NCI-H82 (cell line): Measurements from ENCODE around the gene TPRN.

ENCODE experiments used
- DNase-seq: peaks from one replicate; lab custom pipeline; 2025; lab: John Stamatoyannopoulos, UW

The TPRN gene

DNA sequence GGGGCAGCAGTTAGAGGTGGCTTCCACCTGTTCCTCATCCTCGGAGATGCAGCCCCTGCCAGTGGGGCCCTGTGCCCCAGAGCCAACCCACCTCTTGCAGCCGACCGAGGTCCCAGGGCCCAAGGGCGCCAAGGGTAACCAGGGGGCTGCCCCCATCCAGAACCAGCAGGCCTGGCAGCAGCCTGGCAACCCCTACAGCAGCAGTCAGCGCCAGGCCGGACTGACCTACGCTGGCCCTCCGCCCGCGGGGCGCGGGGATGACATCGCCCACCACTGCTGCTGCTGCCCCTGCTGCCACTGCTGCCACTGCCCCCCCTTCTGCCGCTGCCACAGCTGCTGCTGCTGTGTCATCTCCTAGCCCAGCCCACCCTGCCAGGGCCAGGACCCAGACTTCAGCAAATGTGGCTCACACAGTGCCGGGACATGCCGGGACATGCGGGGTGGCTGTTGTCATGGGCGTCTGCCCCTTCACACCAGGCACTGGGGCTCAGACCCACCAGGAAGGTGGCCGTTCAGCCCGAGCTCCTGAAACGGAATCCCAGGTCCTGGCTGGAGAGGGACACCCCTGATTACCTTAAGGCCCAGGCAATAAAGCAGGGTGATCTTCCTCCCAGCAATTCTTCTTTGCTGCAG lies 25.3 kb upstream of the TPRN start:
- no peak for DNase-seq

DNA sequence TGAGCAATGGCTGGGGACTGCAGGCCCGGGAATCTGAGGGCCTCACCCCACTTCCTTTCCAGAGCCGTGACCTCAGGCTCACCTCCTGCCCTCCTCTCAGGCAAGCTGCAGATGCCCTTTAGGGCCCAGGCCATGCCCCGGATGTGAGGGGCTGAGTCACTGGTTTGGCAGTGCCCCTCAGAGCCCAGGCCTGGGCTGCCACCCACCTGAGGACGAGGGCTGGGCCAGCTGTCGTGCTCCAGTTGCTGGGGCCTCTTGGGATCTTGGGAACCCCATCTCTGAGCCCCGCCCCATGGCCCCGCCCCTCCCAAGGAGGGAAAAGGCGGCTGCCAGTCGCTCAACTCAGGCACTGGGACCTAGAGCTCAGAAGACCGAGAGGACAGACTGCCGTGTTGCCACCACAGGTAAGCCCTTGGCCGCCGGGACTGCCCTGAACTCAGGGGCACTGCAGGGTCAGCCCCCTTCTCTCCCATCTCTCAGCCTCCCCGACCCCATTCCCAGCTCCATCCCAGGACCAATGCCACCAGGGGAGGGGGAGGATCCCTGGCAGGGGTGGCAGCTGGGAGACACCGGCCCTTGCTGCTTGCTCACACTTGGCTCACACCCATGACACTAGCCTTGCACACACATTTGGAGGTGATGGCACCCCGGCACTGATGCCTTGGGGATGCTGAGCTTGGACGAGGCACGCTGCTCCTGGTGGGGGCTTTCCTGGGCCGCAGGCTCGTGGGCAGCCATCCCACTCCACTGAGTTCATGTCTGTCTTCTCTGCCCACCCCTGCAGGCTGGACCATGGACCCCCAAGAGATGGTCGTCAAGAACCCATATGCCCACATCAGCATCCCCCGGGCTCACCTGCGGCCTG lies 24.5 kb upstream of the TPRN start, which contains the start of gene CYSRT1:
TSS of gene CYSRT1 (plus strand) at position 345 of the 865 bp plus-strand sequence. CDS start at position 793, 448 bp downstream.
- no peak for DNase-seq

DNA sequence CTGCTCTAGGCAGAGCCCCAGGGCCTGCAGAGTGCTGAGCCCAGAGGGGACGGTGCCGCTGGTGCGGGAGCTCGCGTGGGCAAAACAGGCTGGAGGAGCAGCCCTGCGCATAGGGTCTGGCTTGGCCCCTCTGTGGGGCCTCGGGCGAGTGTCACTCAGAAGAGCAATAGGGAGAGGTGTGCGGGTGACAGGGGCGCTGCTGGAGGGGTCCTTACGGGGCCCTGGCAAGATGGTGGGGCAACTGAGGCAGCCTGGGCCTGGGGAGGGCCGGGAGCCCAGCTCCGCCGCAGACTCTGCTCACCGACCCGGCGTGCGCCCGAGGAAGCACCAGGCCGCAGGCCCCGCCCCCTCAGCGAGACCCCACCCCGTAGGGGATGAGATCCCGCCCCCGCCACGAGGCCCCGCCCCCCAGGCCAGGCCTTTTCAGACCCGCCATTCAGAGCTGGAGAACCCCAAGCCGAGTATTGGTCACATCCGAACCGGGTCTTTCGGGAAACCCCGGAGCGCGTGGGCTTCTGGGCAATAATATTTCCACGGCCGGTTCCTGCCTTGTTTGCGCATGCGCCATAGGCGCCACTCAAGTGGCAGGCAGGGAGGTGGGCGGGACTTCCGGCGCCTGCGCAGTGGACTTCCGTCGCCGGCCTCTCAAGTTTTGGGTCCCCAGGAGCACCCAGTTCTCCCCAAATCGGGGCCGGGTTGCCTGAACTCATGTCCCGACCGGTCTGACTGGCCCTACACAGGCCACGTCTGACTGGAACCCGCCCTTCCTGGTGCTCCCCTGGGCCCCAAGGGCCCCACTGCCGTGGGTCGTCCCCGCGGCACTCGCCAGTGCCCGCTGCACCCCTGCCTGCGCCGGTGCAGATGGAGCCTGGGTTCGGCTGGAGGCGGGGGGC lies 22.8 kb upstream of the TPRN start:
- peak; percentile 99 for DNase-seq

DNA sequence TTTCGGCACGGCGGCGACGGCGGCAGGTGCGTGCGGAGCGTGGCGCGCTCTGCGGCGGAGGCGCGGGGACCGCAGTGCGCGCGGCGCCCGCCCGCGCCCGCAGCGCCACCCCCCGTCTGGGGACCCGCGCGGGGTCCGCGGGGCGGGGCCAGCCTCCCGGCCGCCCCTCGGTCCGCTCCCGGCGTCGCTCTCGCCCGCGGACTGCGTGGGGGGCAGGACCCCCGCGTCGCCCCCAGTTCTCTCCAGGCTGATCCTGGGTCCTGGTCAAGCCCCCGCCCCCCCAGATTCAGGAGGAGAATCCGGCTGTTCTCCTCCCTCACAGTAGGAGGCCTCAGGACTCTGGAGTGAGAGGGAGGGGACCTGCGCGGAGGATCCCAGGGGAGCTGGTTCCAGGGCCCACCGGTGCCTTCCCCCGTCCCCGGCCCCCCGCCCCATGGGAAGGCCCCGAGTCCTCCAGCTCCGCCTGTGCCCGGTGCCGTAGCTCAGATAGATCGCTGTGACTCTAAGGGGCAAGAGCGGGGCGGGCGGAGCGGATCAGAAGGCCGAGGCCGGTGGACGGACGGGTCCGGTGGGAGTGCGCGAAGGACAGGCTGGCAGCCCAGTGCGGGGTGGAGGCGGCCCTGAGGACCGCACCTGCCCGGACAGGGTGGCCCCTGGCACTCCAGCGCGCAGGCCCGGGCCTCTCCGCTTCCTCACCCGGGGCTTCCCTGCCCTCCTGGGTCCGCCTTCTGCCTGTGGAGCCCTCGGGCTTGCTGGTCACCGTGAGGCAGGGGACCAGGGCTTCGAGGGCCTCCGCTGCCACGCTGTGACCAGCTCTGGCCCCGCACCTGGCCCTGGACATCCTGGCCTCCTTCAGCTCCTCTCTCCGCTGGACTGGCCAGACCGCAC lies 21.9 kb upstream of the TPRN start, which contains the start of gene RNF208:
TSS of gene RNF208 (minus strand) at position 51 of the 888 bp plus-strand sequence. CDS start 1,028 bp downstream, outside the sequence.
- DNase-seq, result peak; percentile 59

DNA sequence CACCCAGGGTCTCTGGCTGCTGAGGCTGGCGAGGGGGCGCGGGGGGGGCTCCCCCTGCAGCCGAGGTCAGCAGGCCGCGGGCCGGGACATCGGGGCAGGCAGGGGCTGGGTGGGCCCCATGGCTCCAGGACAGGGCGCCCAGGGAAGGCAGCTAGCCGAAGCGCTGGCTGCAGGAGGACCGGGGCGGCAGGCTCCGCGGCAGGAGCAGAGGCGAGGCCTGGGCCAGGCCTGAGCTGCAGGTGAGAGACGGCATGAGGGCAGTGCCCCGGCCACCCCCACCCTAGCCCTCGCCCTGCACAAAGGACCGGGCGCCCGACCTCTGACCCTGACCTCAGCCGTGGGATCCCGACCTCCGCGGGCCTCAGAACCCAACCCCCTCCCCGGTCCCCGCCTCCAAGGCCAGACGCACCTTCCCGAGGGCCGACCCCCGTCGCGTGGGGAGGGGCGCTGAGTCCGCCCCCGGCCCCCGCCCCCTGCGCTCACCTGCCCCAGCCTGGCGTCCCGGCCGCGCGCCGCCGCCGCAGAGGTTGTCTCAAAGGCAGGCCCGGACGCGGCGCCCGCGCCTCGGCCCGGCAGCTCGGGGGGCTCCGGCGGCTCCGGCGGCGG lies 21.1 kb upstream of the TPRN start:
- DNase-seq, result peak; percentile 23

DNA sequence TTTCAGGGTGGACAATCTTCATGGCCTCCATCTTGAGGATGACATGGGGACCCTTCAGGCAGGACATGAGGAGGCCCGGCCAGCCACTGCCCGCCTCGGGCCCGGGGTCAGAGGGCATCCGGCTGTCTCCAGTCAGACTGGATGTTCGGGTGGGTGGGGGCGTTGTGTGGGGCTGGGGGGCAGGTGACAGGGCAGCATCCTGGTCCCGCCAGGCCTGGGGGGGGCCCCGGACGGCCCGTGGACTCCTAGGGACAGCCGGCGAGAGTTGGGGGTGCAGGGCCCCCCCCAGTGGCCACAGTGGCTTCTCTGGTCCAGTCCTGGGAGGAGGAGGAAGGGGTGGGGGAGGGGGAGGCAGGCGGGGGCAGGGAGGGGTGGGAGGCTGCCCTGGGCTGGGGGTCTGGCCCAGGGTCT lies 20.6 kb upstream of the TPRN start:
- no peak for DNase-seq

DNA sequence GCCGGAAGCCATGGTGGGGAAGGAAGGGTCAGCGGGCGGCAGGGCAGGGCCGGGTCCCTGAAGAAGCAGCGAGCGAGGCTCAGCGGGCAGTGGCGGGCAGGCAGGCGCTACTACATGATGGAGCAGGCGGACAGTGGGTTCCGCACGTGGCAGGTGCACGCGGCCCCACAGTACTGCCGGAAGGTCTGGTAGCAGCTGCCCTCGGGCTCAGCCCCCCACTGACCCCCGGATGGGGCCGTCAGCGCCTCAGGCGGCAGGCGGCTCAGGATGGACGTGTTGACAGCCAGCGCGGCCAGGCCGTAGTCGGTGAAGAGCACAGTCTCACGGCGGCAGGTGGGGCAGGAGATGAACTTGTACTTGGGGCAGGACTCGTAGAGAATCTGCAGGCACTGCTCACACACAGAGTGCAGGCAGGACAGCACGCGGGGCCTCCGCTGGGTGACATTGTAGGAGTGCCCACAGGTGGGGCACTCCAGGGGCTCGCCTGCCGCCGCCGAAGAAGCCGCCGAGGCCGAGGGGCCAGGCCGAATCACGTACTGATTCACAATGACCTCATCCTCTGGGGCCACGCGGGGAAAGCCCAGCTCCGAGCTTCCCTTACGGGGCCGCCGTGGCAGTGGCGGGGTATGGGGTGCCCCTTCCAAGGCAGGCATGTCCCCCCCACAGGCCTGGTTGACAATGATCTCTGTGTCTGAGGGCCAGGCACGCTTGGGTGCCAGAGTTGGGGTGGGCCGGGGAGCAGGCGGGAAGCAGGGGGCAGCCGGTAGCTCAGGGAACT lies 20.0 kb upstream of the TPRN start:
- DNase-seq, result no peak

DNA sequence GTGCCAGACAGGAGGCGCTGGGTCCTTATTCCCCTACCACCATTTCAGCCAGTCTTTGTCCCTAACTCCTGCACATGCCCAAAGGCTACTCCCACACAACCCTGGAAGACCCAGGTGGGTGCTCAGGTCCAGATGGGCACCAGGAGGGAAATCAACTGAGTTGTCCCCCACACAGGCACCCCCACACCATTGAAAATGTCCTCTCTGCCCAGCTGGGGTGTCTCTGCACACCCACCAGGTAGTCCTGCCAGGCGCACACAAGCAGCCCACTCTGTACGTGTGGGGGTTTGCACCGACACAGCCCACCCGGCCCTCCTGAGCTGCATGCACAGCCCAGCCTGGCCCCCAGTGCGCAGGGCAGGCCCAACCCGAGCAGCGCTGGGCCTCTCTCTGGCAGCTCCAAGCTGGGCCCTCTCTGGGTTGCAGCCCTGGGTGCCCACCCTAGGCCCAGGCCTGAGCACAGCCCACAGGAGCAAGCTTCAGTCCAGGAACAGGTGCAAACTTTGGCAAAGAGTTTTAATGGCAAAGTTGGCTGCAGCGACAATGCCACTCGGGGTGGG lies 19.3 kb upstream of the TPRN start:
- DNase-seq, result no peak

DNA sequence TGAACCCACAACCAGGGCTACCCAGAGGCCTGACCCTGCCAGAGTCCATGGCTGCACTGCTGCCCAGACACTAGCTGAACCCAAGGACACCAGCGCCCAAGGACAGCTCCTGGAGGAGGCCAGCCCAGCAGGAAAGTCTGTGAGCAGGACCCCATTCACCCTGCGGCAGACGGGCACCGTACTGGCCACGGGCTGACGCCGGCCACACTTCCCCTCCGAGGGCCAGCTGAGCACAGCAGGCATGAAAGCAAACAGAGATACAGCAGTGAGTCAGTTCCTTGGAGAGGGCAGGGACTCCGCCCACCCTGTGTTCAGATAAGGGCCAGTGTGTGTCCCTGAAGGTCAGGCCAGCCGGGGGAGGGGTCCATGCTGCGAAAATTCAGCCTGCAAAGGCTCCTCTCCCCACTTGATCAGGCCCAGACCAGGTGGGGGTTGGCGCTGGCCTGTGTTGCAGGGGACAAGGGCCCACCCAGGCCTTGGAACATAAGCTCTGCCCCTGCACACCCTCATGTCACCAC lies 18.3 kb upstream of the TPRN start:
- no peak for DNase-seq

DNA sequence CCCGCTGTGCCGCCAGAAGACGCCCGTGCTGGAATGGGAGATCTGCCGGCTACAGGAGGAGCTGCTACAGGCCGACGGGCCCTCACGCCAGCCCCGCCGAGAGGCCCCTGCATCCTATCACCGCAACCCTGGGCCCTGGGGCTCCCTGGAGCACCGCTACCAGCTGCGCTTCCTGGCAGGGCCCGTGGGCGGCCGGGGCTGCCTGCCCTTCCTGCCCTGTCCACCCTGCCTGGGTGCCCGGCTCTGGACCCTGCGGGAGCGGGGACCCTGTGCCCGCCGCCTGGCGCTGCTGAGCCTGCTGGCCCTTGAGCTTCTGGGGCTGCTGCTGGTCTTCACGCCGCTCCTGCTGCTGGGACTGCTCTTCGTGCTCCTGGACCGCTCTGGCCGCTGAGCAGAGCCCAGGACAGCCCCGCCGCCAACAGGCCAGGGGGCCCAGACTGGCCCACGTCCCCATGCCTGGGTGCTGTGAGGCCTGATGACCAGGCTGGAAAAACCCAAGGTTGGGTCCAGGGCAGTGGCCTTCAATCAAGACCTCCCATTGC lies 17.7 kb upstream of the TPRN start:
- DNase-seq, result no peak

DNA sequence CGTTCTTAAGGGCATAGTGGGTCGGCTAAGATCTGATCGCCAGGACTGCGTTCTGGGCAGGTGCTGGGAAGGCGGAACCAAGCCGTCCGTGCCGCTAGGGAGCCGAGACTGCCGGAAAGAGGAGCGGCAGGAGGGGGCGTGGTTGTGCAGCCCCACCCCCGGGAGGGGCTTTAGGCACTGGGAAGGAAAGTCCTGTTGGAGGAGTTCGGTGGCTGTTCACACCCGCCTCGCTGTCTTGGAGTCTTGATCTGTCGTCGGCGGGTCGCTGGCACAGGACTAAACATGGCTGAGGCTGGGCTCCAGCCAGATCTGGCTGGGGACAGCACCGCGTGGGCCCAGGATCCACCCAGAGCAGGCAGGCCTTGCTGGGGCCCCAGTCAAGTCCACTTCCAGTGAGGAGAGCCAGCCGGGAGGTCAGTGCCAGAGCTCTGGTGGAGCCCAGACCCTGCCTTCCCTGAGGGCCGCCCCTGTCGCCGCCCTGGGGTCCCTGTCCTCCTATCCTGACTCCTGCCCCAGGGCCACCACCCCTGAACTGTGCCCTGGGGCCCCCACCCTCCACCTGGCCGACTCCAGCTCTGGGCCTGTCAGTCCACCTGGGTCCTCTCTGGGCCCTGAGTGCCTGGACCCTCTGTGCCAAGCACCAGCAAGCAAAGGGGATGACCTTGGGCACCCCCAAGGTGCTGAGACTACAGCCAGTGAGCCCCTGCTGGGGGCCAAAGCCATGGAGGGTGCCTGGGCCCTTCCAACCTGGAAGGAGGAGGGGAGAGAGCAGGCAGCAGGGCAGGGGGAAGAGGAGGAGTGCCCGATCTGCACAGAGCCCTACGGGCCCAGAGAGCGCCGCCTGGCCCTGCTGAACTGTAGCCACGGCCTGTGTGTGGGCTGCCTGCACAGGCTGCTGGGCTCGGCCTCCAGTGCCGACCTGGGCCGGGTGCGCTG lies 17.0 kb upstream of the TPRN start:
- peak; percentile 77 for DNase-seq

DNA sequence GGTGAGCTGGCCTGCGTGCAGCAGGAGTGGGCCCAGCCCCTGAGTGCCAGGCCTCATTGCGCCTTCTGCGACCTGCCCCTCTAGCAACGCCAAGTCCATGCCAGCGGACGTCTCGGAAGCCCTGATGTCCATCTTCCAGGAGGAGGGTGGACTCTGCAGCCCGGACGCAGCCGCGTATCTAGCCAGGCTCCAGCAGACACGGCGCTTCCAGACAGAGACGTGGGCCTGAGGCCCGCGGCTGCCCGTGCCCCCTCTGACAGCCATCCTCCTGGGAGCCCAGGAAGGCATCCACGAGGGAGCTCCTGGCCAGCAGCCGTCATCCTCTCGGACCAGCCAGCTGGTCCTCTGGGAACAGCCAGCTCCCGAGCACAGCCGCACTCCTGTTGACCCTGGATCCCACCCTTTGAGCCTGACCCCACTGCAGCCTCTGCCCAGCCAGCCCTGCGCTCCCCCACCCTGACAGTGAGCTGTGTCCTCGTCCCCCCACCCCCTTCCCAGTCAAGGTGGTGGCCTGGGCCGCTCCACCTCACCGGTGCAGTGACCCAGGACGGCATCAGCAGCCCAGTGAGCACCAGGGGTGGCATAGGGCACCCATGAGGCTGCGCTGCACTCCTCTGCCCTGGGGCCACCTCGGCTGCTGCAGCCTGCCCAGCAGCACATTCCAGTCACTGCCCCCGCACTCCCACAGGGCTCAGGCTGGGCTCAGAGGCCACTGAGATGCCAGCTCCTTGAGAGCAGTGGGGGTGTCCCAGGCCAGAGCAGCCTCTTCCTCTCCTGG lies 15.8 kb upstream of the TPRN start:
- DNase-seq, result no peak

DNA sequence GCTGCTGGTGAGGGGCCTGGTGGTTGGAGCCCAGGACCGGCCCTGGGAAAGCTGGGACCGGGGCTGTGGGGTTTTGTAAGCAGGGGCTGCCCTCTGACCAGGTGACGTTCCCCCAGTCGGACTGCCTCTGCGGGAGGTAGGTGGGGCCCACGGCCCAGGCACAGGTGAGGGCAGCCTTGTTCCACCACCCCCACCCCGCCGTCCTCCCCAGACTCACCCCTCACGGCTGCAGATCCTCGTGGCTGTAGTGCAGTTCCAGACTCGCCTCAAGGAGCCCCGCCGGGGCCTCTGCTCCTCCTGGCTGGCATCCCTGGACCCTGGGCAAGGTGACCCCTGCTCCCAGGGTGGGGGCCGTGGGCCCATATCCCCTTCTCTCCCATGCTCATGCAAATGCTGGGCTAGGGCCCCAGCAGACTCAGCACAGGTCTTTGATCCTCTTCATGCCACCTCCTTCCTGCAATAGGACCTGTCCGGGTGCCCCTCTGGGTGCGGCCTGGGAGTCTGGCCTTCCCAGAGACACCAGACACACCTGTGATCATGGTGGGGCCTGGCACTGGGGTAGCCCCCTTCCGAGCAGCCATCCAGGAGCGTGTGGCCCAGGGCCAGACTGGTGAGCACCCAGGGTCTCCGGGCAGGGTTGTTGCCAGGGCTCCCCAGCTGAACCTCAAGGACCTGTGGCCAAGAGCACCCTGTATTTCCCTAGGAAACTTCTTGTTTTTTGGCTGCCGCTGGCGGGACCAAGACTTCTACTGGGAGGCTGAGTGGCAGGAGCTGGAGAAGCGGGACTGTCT lies 14.8 kb upstream of the TPRN start:
- DNase-seq, result no peak

DNA sequence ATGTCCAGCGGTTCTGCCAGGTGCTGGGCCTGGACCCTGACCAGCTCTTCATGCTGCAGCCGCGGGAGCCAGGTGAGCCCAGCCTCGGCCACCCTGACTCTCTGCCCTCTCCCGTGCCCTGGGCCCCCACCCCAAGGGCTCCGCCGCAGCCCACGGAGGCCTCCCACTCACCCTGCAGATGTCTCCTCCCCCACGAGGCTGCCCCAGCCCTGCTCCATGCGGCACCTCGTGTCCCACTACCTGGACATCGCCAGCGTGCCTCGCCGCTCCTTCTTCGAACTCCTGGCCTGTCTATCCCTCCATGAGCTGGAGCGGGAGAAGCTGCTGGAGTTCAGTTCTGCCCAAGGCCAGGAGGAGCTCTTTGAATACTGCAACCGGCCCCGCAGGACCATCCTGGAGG lies 14.1 kb upstream of the TPRN start:
- DNase-seq, result no peak

DNA sequence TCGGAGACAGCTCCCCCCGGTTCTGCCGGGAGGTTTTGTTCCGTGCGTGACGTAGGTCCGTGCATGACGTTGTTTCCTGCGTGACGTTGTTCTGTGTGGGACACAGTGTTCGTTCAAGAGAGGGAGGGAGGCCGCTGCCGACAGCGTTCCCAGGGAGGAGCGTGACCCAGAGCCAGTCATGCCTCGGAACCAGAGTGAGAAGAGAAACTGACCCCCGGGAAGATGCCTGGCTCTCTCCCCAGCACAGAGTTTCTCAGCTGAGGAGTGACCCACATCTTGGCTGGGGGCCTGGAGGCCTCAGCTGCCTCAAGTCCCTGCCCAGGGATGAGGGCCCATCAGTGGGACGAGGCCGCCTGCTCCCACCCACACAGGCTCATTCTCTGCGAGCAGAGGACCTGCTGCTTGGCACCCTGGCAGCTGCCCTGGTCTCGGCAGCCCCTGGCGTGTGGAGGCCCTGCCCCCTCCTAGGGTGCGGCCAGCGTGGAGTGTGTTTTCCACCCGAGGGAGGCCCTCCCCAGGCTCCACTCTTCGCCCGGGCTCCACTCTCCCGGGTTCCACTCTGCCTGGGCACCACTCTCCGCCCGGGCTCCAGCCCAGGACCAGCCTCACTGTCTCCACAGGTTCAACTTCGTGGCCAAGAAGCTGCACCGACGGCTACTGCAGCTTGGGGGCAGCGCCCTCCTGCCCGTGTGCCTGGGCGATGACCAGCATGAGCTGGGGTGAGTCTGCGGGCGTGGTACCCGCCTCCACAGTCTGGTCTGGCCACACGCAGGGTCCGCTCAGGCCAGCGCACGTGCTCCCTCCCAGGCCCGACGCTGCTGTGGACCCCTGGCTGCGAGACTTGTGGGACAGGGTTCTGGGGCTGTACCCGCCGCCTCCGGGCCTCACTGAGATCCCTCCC lies 12.9 kb upstream of the TPRN start:
- no peak for DNase-seq
